ENCODE results near the gene KLHDC8B.
A peak's percentile ranks its signal among the peaks of the same experiment; 100 is the strongest.

The KLHDC8B gene

DNA sequence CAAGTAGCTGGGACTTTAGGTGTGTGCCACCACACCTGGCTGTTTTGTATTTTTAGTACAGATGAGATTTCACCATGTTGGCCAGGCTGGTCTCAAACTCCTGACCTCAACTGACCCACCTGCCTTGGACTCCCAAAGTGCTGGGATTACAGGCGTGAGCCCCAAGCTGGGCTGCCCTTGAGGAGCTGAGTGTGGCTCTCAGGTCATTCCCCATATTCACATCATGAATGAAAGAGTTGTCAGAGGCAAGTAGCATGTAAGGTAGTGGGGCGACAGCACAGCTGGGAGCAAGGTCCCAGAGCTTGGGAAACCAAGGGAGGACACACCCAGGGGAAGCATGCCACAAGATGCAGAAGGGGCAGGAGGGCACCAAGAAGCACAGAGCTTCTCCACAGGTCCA is 10.2 kb upstream of the KLHDC8B start:
- no peak for DNase-seq

DNA sequence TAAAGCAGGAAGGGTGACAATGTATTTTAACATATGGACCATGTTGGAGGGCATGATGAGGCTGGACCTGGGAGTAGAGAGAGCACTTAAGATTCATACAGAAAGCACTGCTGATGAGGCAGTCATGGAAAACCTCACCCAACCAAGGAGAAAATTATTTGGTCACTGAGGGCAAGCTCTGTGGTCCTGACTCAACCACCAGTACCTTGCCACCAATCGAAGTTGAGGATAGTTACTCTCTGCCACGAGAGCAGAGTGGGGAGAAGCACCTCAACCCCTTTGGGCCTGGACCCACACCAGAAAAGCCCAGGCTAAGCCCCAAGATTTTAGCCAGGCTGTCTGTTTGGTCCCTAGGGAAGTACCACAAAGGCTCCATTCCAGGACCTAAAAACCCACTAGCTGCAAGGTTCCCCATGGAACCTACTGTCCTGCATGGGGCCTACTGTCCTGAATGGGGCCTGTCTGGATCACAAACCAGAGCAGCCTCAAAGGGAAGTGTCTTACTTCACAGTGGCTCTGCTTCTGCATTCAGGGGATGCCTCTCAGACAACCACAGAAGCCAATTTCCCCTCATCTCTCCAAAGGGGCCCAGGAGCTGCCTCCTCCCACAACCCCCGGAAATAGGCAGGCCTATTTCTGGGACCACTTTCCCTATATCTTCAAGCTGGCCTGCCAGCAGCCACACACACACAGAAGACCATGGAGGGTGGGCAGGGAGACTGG is 9.4 kb upstream of the KLHDC8B start:
- DNase-seq, result no peak

GRCh38 chr3:49162751-49163419 is 8.5 kb upstream of the KLHDC8B start:
- no peak for DNase-seq

GRCh38 chr3:49163609-49164008 is 7.8 kb upstream of the KLHDC8B start:
- DNase-seq, result no peak

DNA sequence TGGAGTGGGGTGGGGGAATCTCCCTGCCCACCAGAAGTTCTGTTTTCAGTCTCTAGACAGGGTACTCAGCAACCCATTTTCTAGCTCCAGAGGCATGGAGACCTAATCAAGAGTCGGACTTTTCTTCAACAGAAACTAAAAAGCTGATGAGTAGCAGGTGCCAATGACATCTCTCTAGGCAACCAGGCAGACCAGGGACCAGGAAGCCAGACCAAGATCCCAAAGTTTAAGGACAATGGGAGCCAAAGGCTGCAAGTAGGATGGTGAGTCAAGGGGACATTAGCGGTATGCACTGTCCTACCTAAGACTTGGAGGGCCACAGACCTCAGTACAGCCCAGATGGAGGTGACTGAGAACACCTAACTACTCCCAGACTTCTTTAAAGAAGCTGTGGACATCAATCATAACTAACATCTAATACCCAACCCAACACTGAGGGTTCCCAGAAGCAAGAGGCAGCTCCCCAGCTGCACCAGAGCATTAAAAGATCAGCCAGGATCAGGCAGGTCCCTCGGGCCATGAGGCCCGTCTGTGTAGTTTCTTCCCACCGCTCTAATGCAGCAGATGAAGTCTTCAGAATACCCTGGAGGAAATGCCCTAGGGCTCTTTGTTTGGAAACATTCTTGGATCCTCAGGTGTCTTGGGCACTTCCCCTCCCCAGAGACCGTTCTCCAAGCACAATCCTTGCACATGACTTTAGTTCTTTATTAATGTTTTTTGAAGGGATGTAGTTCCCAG is 6.2 kb upstream of the KLHDC8B start:
- DNase-seq, result no peak

GRCh38 chr3:49165771-49166751 is 5.3 kb upstream of the KLHDC8B start, which contains the start of gene CCDC71:
Gene CCDC71, minus strand, starts transcription at chr3:49166331. Its CDS starts 2,123 bp downstream, at chr3:49164208.
- DNase-seq, result peak; percentile 23

DNA sequence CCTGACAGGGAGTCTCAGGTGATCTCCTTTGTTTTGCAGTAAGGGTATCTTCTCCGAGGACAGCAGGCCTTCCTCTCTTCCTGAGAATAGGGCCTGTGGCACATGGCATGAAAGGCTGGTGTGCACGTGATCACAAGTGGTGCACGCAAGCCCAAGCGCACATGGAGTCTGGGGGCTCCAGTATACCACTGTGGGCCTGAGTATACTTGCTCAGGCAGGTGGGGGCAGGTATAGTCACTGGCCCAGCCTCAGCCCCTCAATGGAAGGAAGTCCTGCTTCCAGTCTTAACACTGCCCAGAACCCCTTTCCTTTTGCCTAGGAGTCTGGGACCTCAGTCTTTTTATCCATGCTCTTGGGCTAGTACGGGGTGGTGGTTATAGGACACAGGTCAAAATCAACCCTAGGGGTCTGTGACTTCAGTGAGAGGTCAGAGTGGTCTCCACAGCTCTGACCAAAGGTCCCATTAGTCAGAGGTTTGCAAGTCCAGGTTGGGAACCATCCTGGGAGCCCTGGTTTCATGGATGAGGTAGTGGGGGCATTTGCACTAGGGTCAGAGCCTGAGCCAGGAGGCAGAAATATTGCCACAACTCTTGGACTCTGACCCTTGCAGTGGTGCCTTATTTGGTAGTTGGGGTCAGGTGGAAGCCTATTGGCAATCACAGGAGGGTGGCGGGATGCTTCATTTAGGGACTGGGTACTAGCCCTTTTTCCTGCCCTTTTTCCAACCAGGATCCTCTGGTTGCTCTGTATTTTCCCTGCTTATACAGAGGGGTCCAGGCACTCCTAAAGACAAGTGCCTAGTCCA is 4.4 kb upstream of the KLHDC8B start:
- DNase-seq, result no peak

DNA sequence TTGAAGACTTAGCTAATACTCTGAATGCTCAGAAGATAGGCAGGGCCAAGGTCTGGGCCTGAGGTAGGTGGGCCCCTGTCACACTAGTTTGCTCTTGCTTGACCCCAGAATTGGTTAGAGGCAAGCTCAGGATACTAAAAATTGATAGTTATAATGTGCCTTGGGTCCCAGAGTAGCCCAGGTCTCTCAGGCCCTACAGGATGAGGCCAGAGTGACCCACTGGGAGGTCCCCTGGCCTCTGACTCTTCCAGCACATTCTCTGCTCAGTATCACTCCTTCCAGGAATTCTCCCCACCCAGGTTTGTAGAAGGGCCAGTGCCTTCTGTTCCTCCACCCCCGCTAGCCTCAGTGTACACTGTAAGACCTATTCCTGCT is 667 bp upstream of the KLHDC8B start:
- DNase-seq, result no peak

DNA sequence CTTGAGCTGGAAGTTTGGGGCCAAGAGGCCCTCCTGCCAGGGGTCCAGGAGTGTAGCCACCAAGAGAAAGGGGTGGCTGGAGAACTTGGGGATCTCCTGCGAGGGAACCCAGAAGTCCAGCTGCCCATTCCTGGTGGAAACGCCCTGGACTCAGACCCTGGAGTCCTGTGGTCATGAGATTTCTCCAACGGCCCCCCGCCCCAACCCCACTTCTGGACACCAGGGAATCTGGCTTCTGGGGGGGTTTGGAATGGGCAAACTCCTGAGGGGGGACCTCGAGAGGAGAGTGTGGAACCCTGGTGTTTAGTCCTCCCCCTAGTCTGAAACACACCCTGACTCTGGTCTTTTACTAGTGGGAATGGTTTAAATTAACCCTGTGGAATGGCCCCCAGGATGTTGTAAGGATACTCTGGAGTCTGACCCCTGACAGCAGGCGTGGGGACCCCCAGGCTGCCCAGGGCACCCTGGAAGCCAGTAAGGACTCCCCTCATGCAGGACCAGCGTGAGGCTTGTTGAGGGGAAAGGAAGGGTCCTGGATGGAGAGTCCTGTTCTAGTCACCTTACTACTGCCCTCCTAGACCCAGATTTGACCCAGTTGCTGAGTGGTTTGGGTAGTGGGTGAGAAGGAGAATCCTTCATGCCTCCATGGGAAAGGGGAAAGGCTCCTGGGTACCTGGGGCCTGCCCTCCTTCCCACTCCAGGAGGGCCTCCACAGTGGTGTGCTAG is 540 bp downstream of the KLHDC8B start:
- DNase-seq, result no peak

- DNase-seq, result no peak
Observed at GRCh38 chr3:49172551-49173041, 1.2 kb downstream of the KLHDC8B start.

GRCh38 chr3:49173116-49173791 is 1.9 kb downstream of the KLHDC8B start:
- DNase-seq, result no peak

GRCh38 chr3:49173792-49174170 is 2.4 kb downstream of the KLHDC8B start:
- DNase-seq, result no peak

GRCh38 chr3:49174397-49174985 is 3.1 kb downstream of the KLHDC8B start:
- no peak for DNase-seq

DNA sequence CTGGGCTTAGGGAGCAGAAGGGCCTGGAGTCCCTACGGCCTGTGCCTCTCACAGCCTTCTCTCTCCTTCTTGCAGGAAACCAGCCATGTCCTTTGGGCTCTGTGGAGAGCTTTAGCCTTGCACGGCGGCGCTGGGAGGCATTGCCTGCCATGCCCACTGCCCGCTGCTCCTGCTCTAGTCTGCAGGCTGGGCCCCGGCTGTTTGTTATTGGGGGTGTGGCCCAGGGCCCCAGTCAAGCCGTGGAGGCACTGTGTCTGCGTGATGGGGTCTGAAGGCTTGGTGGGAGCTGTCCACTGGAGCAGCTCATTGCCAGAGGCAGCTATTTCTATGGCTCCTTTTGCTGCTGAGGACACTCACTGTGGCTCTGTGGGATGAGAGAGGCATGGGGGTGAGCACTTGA is 4.1 kb downstream of the KLHDC8B start:
- DNase-seq, result no peak

DNA sequence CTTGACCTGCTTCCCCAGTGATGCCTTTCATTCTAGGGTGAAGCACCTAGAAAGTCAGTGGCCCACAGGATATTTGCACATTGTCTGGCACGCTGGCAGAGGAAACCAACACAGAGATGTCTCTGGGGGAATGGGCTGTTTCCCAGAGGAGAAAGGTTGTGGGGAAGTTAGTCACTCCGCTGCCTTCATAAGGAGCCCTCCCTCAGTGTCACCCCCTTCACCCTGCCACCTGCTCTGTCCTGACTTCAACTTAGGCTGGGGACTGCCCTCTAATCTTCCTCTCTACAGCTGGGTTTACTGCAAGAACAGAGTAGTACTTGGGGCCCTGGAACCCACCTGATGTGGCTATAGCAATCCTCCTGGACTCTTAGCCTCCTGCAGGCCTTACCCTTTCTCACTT is 5.7 kb downstream of the KLHDC8B start:
- DNase-seq, result no peak

GRCh38 chr3:49180116-49180515 is 8.7 kb downstream of the KLHDC8B start:
- no peak for DNase-seq

- no peak for DNase-seq
Observed at GRCh38 chr3:49181351-49181750, 10.0 kb downstream of the KLHDC8B start.

- DNase-seq, result no peak
Observed at GRCh38 chr3:49182682-49183081, 11.3 kb downstream of the KLHDC8B start.

- no peak for DNase-seq
Observed at GRCh38 chr3:49183873-49184272, 12.5 kb downstream of the KLHDC8B start.

DNA sequence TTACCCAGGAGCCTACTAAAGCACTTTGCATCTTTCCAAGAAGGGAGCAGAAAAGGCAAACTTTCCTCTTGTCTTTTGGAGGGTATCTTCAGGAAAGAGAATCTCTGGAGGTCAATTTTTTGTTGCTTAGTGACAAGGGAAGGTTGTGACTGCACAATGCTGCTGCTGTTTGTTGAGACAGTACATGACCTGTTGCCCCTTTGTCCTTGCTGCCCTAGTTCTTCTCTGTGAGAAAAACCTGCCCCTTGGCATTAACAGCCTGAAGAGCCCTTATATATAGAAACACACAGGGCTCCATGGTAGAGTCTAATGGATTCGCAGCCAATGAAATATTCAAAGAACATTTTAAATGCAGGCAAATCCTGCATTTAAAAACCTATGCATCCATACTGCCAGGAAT is 20.3 kb downstream of the KLHDC8B start:
- DNase-seq, result no peak
